Nephron progenitor cell (in vitro differentiated cells): ENCODE measurements around the gene MAP1A.
A peak's percentile ranks its signal among the peaks of the same experiment; 100 is the strongest.
"Not testable (repeated sequence)": the region's sequence is repeated elsewhere in the genome, so short reads cannot be mapped to it uniquely, and the experiment has no call there.

Source experiments
- DNase-seq: peaks from one replicate; pipeline ENCODE4 v3.0.0; 2021
- H3K27ac Mint-ChIP-seq: 2 replicates; pipeline ENCODE4 v1.8.0; 2021; ENCODE audit warnings: mild to moderate bottlenecking, moderate library complexity, mixed read lengths
- H3K27me3 Mint-ChIP-seq: 2 replicates; pipeline ENCODE4 v1.8.0; 2021; ENCODE audit warnings: mild to moderate bottlenecking, low read depth, mixed read lengths; ENCODE audit not compliant: poor library complexity
- H3K36me3 Mint-ChIP-seq: 2 replicates; pipeline ENCODE4 v1.8.0; 2021; ENCODE audit warnings: low read depth, mixed read lengths
- H3K4me1 Mint-ChIP-seq: 2 replicates; pipeline ENCODE4 v1.8.0; 2021; ENCODE audit warnings: mixed read lengths
- H3K4me3 Mint-ChIP-seq: 2 replicates; pipeline ENCODE4 v1.8.0; 2021; ENCODE audit warnings: mild to moderate bottlenecking, moderate library complexity, mixed read lengths
- H3K9me3 Mint-ChIP-seq: 2 replicates; pipeline ENCODE4 v1.8.0; 2021; ENCODE audit warnings: mild to moderate bottlenecking, moderate library complexity, mixed read lengths
- TF ChIP-seq, protein P1 (sequence below): fragments of 200-600 bp; sonication (generic); IDR thresholded peaks from 2 replicates; pipeline ENCODE4 v1.5.0; 2021; ENCODE audit warnings: antibody characterized with exemption

Gene MAP1A

DNA sequence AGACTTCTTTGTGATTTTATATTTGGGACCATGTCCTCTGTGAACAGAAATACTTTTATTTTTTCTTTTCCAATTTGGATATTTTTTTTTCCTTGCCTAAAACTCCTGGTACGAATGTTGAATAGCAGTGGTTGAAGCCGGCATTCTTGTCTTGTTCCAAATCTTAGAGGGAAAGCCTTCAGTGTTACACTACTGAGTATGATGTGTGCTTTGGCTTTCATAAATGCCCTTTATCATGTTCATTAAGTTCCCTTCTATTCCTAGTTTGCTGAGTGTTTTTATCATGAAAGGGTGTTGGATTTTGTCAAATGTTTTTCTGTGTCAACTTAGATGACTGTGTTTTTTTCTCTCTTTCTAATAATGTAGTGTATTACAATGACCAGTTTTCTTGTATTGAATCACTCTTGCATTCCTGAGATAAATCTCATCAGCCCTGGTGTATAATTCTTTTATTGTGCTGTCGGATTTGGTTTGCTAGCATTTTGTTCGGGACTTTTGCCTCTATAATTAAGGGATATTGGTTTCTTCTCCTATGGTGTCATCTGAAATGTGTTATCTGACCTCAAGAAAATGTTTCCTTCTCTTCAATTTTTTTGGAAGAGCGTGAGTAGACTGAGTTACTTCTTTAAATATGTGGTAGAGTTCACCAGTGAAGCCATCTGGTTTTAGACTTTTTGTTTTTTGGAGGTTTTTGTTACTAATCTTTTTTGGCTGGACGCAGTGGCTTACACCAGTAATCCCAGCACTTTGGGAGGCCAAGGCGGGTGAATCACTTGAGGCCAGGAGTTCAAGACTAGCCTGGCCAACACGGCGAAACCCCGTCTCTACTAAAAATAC, 33.3 kb downstream of the MAP1A start:
- Mint-ChIP-seq H3K27ac (peak overlapping the region; percentile 41), H3K4me1 (no peaks in the 10 kb centered on the region), H3K9me3 (peaks cover 18% of the 10 kb centered on the region), H3K36me3 (peaks cover 37% of the 10 kb centered on the region), H3K27me3 (no peaks in the 10 kb centered on the region), H3K4me3 (no peak overlapping the region)
- DNase-seq = no peak
- TF ChIP-seq, protein P1, sequence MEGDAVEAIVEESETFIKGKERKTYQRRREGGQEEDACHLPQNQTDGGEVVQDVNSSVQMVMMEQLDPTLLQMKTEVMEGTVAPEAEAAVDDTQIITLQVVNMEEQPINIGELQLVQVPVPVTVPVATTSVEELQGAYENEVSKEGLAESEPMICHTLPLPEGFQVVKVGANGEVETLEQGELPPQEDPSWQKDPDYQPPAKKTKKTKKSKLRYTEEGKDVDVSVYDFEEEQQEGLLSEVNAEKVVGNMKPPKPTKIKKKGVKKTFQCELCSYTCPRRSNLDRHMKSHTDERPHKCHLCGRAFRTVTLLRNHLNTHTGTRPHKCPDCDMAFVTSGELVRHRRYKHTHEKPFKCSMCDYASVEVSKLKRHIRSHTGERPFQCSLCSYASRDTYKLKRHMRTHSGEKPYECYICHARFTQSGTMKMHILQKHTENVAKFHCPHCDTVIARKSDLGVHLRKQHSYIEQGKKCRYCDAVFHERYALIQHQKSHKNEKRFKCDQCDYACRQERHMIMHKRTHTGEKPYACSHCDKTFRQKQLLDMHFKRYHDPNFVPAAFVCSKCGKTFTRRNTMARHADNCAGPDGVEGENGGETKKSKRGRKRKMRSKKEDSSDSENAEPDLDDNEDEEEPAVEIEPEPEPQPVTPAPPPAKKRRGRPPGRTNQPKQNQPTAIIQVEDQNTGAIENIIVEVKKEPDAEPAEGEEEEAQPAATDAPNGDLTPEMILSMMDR = no peak

DNA sequence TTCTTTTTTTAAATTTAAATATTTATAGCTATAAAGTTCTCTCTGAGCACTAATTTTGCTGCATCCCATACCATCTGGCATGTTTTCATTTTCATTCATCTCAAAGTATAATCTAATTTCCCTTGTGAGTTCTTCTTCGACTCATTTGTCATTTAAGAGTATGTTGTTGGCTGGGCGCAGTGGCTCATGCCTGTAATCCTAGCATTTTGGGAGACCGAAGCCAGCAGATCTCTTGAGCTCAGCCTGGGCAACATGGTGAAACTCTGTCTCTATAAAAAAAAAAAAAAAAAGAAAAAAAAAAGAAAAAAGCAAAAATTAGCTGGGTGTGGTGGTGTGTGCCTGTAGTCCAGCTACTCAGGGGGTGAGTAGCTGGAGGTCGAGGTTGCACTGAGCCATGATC, 34.8 kb downstream of the MAP1A start:
- TF ChIP-seq, protein P1 = no peak
- Mint-ChIP-seq H3K9me3 (peaks cover 7% of the 10 kb centered on the region), H3K4me1 (no peaks in the 10 kb centered on the region), H3K4me3 (no peak overlapping the region), H3K27me3 (no peaks in the 10 kb centered on the region), H3K36me3 (peaks cover 25% of the 10 kb centered on the region), H3K27ac (no peak overlapping the region)
- no peak for DNase-seq

DNA sequence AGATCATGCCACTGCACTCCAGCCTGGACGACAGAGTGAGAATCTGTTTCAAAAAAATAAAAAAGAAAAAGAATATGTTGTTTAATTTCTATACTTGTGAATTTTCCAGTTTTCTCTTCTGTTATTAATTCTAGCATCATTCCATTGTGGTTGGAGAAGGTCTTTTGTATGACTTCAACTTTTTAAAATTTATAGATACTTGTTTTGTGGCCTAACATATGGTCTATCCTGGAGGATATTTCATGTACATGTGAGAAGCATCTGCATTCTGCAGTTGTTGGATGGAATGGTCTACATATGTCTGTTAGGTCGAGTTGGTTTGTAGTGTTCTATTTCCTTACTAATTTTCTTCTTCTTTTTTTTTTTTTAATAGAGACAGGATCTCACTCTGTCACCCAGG, 35.6 kb downstream of the MAP1A start:
- no peak for DNase-seq
- Mint-ChIP-seq H3K4me3 (no peak overlapping the region), H3K9me3 (no peaks in the 10 kb centered on the region), H3K27ac (no peak overlapping the region), H3K4me1 (no peaks in the 10 kb centered on the region), H3K27me3 (no peaks in the 10 kb centered on the region), H3K36me3 (peaks cover 19% of the 10 kb centered on the region)
- TF ChIP-seq, protein P1 = no peak

DNA sequence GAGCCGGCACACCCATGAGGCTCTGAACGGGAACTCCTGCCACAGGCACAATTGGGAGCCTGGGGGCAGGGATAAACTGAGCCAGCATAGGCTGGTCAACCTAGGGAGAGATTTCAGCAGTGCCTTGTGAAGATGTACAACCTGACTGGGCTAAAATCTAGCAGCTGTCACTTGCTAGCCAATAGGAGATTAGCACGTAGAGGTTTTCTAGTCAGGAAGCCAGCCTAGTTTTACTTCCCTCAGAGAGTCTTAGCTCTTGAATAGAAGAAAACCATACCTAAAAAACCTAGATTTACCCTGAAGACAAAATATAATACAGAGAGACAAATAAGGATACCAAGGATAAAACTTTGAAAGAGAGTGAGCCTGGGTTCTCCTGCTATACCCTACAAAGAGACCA, 45.3 kb downstream of the MAP1A start:
- H3K27ac Mint-ChIP-seq = not testable (repeated sequence)

DNA sequence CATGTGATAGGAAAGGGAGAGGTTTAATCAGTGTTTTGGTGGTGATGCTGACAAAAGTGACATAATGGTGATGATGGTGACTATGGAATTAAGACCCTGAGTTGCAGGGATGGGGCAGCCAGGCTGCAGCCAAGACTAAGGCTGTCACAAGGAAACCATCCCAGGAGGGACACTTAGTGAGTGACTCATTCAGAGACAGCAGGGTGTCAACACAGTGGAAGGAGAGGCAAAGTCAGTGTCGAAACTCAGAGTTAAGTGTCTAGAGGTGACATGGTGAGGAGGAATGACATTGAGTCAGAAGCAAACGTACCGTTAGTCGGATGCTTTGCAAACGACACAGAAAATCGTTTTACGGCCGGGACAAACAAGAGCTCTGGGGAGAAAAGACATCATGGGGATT, 46.4 kb downstream of the MAP1A start:
- H3K27me3 Mint-ChIP-seq, H3K36me3 Mint-ChIP-seq, H3K9me3 Mint-ChIP-seq: not testable (repeated sequence)

More for the DNA sequence above, 45.3 kb downstream of the MAP1A start:
- DNase-seq, H3K36me3 Mint-ChIP-seq, H3K27me3 Mint-ChIP-seq, H3K4me3 Mint-ChIP-seq, H3K9me3 Mint-ChIP-seq, H3K4me1 Mint-ChIP-seq: not testable (repeated sequence)

DNA sequence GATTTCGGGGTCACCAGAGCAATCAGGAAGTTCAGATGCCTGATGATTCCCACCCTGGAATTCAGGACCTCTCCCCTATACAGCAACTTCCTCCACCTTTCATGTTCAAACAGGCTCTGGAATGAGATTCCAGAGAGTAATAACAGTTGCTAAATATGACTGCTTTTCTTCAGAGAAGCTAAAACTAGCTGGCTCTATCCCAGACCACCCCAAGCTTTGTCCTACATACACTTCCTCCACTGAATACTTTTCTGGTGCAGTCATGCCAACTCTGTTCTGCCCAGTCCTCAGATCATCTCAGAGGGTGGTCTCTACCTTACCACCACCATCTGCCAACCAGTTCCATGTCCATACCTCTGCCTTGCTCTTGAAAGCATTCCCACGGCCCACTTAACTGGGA, 49.2 kb downstream of the MAP1A start:
- H3K27me3 Mint-ChIP-seq, H3K27ac Mint-ChIP-seq, H3K9me3 Mint-ChIP-seq, H3K4me1 Mint-ChIP-seq, H3K36me3 Mint-ChIP-seq, H3K4me3 Mint-ChIP-seq, DNase-seq: not testable (repeated sequence)

More for the DNA sequence above, 46.4 kb downstream of the MAP1A start:
- H3K4me1 Mint-ChIP-seq, DNase-seq, H3K27ac Mint-ChIP-seq, H3K4me3 Mint-ChIP-seq: not testable (repeated sequence)

DNA sequence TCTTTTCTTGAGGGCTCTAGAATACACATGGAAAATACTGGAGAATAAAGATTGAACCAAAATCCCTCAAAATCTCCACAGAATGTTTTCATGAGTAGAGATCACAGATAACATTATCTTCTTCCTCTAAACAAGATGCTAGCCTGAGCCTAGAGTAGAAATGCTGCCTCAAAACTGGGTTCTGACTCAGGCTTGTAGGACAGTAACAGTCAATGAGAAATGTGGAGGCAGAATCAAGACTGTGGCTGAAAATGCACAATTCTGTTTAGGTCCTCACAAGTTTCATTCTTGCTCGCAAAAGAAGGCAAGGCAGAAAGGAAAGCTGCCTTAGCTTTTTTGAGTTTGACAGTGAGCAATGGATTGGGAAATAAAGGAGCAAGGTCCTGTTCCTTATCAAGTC, 57.2 kb downstream of the MAP1A start:
- DNase-seq, H3K4me1 Mint-ChIP-seq, H3K27ac Mint-ChIP-seq, H3K27me3 Mint-ChIP-seq, H3K4me3 Mint-ChIP-seq, H3K9me3 Mint-ChIP-seq, H3K36me3 Mint-ChIP-seq: not testable (repeated sequence)
